IPS-15b (cell line): ENCODE results near the gene PPP1R13L.

Experiments
- H3K27me3 ChIP-seq: one replicate; pipeline ENCODE4 v1.6.1; 2013; ENCODE audit warnings: low read length; ENCODE audit not compliant: control insufficient read depth, insufficient read depth
- H3K36me3 ChIP-seq: one replicate; pipeline ENCODE4 v1.6.1; 2013; ENCODE audit warnings: low read length; ENCODE audit not compliant: control insufficient read depth, insufficient read depth
- H3K4me1 ChIP-seq: one replicate; pipeline ENCODE4 v1.6.1; 2013; ENCODE audit warnings: mild to moderate bottlenecking, low read length; ENCODE audit not compliant: control insufficient read depth, insufficient read depth
- H3K4me3 ChIP-seq: one replicate; pipeline ENCODE4 v1.5.1; 2013; ENCODE audit warnings: low read depth, low read length
- H3K9ac ChIP-seq: one replicate; pipeline ENCODE4 v1.6.1; 2013; ENCODE audit warnings: low read depth, mild to moderate bottlenecking, low read length
- H3K9me3 ChIP-seq: one replicate; pipeline ENCODE4 v1.6.1; 2013; ENCODE audit warnings: mild to moderate bottlenecking, low read length; ENCODE audit not compliant: control insufficient read depth, insufficient read depth

PPP1R13L gene

DNA sequence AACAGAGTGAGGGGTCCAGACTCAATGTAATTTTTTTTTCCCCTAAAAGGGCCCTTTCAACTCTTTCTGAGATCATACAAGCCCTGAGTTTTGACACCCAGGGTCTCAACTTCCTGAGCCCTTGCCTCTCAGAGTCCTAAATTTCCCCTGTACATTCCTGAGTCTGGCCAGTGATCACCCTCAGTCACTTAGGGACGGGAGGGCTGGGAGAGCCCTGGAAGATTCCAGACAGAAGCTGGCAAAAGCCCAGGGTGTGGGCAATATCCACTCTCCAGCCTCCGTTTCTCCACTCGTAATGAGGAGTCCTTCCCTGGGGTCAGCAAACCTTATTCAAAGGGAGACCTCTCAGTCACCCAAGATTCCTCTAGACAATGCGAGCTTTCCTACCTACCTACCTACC is 1.6 kb downstream of the PPP1R13L start:
- peaks cover 8% of the 10 kb centered on the region for H3K4me1 ChIP-seq
- peak overlapping the region; percentile 83 for H3K4me3 ChIP-seq
- H3K27me3 ChIP-seq: peaks cover 14% of the 10 kb centered on the region
- H3K9ac ChIP-seq: no peak overlapping the region
- H3K36me3 ChIP-seq: peaks cover 7% of the 10 kb centered on the region
- no peaks in the 10 kb centered on the region for H3K9me3 ChIP-seq

GRCh38 chr19:45402298-45403061 is 2.4 kb downstream of the PPP1R13L start:
- Histone ChIP-seq H3K9me3 (no peaks in the 10 kb centered on the region), H3K36me3 (peaks cover 3% of the 10 kb centered on the region), H3K4me1 (peaks cover 8% of the 10 kb centered on the region), H3K9ac (no peak overlapping the region), H3K4me3 (peak overlapping the region; percentile 28), H3K27me3 (peaks cover 19% of the 10 kb centered on the region)

- H3K4me3 ChIP-seq: peak overlapping the region; percentile 28
- peaks cover 3% of the 10 kb centered on the region for H3K36me3 ChIP-seq
- no peak overlapping the region for H3K9ac ChIP-seq
- no peaks in the 10 kb centered on the region for H3K9me3 ChIP-seq
- peaks cover 25% of the 10 kb centered on the region for H3K27me3 ChIP-seq
- H3K4me1 ChIP-seq: peaks cover 8% of the 10 kb centered on the region
Measured at GRCh38 chr19:45401815-45402214, 3.1 kb downstream of the PPP1R13L start.

- H3K36me3 ChIP-seq: no peaks in the 10 kb centered on the region
- H3K4me1 ChIP-seq: peaks cover 8% of the 10 kb centered on the region
- H3K9me3 ChIP-seq: no peaks in the 10 kb centered on the region
- H3K9ac ChIP-seq: no peak overlapping the region
- H3K4me3 ChIP-seq: no peak overlapping the region
- H3K27me3 ChIP-seq: peaks cover 31% of the 10 kb centered on the region
Measured at GRCh38 chr19:45400192-45400591, 4.7 kb downstream of the PPP1R13L start.

- peaks cover 22% of the 10 kb centered on the region for H3K27me3 ChIP-seq
- peak overlapping the region; percentile 56 for H3K4me3 ChIP-seq
- no peaks in the 10 kb centered on the region for H3K4me1 ChIP-seq
- no peaks in the 10 kb centered on the region for H3K9me3 ChIP-seq
- no peaks in the 10 kb centered on the region for H3K36me3 ChIP-seq
- no peak overlapping the region for H3K9ac ChIP-seq
Measured at GRCh38 chr19:45395821-45396617, 8.8 kb downstream of the PPP1R13L start.

DNA sequence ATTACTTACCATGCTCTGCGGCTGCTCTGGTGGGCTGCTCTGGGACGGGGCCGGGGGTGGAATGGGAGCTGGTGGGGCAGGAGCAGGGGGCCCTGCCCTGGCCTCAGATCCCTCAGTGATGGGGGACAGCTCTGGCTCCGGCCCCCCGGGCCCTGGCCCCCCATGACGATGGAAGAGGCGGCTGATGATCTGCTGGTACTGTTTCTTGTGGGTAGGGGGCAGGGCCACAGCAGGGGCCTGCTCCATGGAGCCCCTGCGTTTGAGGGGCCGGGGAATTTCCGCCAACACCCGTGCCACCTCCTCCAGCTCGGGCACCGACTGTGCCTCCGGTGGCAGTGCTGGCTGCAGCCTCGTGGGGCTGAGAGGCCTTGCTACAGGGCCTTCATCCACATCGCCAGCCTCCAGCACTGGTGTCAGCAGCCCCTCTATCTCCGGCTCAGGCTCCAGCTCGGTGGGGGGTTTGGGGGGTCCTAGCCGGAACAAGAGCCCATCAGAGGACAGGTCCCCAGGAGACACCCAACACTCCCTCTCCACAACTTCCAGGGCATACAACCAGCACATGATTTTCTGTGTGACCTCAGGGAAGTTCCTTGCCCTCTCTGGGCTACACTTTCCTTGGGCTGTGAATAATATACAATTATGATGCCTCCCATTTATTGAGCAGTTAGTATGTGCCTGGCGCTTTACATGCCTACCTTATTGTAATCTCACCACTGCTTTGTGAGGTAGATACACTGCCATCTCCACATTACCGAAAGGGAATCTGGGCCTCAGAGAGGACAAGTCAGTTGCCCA is 12.8 kb downstream of the PPP1R13L start:
- Histone ChIP-seq H3K4me3 (no peak overlapping the region), H3K4me1 (no peaks in the 10 kb centered on the region), H3K27me3 (peaks cover 12% of the 10 kb centered on the region), H3K9me3 (no peaks in the 10 kb centered on the region), H3K9ac (no peak overlapping the region), H3K36me3 (no peaks in the 10 kb centered on the region)

GRCh38 chr19:45391346-45391745 is 13.5 kb downstream of the PPP1R13L start:
- H3K9ac ChIP-seq: no peak overlapping the region
- no peaks in the 10 kb centered on the region for H3K36me3 ChIP-seq
- H3K9me3 ChIP-seq: no peaks in the 10 kb centered on the region
- H3K4me3 ChIP-seq: no peak overlapping the region
- no peaks in the 10 kb centered on the region for H3K4me1 ChIP-seq
- H3K27me3 ChIP-seq: peaks cover 14% of the 10 kb centered on the region

GRCh38 chr19:45385392-45386221 is 19.3 kb downstream of the PPP1R13L start:
- peak overlapping the region; percentile 37 for H3K4me3 ChIP-seq
- H3K4me1 ChIP-seq: no peaks in the 10 kb centered on the region
- no peaks in the 10 kb centered on the region for H3K36me3 ChIP-seq
- peaks cover 24% of the 10 kb centered on the region for H3K27me3 ChIP-seq
- H3K9ac ChIP-seq: no peak overlapping the region
- no peaks in the 10 kb centered on the region for H3K9me3 ChIP-seq

GRCh38 chr19:45382426-45382825 is 22.4 kb downstream of the PPP1R13L start:
- Histone ChIP-seq H3K4me3 (no peak overlapping the region), H3K36me3 (no peaks in the 10 kb centered on the region), H3K4me1 (no peaks in the 10 kb centered on the region), H3K9ac (no peak overlapping the region), H3K27me3 (peaks cover 24% of the 10 kb centered on the region), H3K9me3 (no peaks in the 10 kb centered on the region)

DNA sequence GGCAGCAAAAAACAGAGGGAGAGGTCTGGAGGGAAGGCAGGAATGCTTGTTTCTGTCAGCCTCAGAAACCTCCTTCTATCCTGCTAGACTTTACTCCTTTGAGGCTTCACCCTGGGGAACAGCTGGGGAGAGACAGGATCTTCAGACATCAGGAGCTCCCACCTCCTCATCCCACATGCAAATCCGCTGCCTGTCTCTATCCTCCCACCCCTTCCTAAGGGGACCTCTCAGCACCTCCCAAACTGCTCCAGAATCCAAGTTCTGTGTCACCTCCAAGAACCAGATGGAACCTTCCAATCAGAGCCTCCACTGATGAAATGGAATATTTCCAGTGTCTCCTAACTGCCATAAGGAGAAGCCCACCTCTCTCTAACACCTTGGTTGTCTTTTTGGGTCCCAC is 24.8 kb downstream of the PPP1R13L start:
- H3K9ac ChIP-seq: no peak overlapping the region

More for the DNA sequence above, 24.8 kb downstream of the PPP1R13L start:
- Histone ChIP-seq H3K9me3 (no peaks in the 10 kb centered on the region), H3K36me3 (no peaks in the 10 kb centered on the region), H3K4me3 (no peak overlapping the region), H3K4me1 (peaks cover 6% of the 10 kb centered on the region), H3K27me3 (peaks cover 4% of the 10 kb centered on the region)
